ENCODE data around the gene PLBD1. TPM values are rescaled to one million over a fixed set of nuclear protein-coding genes. Genes with fewer than 3 reads are reported as not detected.

Gene PLBD1
- total RNA-seq, 1 experiment from 2014 or later = 21.1 TPM

DNA sequence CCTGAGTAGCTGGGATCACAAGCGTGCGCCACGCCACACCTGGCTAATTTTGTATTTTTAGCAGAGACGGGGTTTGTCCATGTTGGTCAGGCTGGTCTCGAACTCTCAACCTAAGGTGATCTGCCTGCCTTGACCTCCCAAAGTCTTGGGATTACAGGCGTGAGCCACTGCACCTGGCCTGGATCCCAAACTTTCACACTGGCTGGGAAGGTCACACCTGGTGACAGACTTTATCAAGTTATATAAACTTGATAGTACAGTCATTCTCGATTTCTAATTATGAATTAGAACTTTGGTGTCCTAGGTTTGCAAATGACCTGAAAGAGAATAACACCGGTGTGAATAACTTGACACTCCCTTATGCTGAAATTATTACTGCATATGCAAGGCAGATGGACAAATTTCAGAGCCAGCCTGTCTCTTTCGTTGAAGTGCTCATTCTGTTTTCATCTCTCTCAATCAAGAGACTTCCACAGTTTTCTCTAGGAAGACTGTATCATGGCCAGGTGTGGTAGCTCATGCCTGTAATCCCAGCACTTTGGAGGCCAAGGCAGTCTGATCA, 5.9 kb downstream of the PLBD1 start:
- Histone ChIP-seq H3K4me3 (ENCODE audit: low read depth, low read length) (no peak overlapping the region), H3K9me3 (peaks cover 4% of the 10 kb centered on the region; the same call in 1 of the 2 replicates), H3K27me3 (replicated peaks; ENCODE audit: control insufficient read depth, insufficient read depth, low read length) (no peaks in the 10 kb centered on the region), H3K4me1 (peaks cover 19% of the 10 kb centered on the region), H3K36me3 (ENCODE audit: control insufficient read depth, insufficient read depth, low read length) (no peaks in the 10 kb centered on the region)
- no peaks in the 10 kb centered on the region for H3K36me3 Mint-ChIP-seq (ENCODE audit: insufficient read depth, unreplicated experiment)
- H3K9me3 Mint-ChIP-seq (ENCODE audit: unreplicated experiment) = no peaks in the 10 kb centered on the region
- DNase-seq = no peak
- intact Hi-C loops (cut with micrococcal nuclease; ENCODE audit: unreplicated experiment) = no loop called here
- POLR2A ChIA-PET = no interaction called here
- TF ChIP-seq, protein P1, sequence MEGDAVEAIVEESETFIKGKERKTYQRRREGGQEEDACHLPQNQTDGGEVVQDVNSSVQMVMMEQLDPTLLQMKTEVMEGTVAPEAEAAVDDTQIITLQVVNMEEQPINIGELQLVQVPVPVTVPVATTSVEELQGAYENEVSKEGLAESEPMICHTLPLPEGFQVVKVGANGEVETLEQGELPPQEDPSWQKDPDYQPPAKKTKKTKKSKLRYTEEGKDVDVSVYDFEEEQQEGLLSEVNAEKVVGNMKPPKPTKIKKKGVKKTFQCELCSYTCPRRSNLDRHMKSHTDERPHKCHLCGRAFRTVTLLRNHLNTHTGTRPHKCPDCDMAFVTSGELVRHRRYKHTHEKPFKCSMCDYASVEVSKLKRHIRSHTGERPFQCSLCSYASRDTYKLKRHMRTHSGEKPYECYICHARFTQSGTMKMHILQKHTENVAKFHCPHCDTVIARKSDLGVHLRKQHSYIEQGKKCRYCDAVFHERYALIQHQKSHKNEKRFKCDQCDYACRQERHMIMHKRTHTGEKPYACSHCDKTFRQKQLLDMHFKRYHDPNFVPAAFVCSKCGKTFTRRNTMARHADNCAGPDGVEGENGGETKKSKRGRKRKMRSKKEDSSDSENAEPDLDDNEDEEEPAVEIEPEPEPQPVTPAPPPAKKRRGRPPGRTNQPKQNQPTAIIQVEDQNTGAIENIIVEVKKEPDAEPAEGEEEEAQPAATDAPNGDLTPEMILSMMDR (IDR thresholded peaks at IDR 0.05; ENCODE audit: insufficient read depth in 1 of 2, low read depth in 1 of 2, low read length in 1 of 2, severe bottlenecking in 1 of 2, unreplicated experiment in 1 of 2) = no peak
- no peaks in the 10 kb centered on the region for H3K4me1 Mint-ChIP-seq (ENCODE audit: low read depth, unreplicated experiment)
- no peak overlapping the region for H3K4me3 Mint-ChIP-seq (ENCODE audit: unreplicated experiment)
- no peaks in the 10 kb centered on the region for H3K27me3 Mint-ChIP-seq (ENCODE audit: insufficient read depth, unreplicated experiment)
- BruUV-seq (replicated peaks) = no TSS peak
- H3K27ac Mint-ChIP-seq (ENCODE audit: unreplicated experiment) = no peak overlapping the region
- CTCF ChIA-PET = no interaction called here

GRCh38 chr12:14560904-14561574, 6.6 kb downstream of the PLBD1 start:
- Histone ChIP-seq H3K4me1 (peaks cover 16% of the 10 kb centered on the region), H3K27me3 (replicated peaks; ENCODE audit: control insufficient read depth, insufficient read depth, low read length) (no peaks in the 10 kb centered on the region), H3K36me3 (ENCODE audit: control insufficient read depth, insufficient read depth, low read length) (no peaks in the 10 kb centered on the region), H3K9me3 (peaks cover 4% of the 10 kb centered on the region; the same call in 1 of the 2 replicates), H3K4me3 (ENCODE audit: low read depth, low read length) (no peak overlapping the region)
- no peak overlapping the region for H3K27ac Mint-ChIP-seq (ENCODE audit: unreplicated experiment)
- no TSS peak for BruUV-seq (replicated peaks)
- TF ChIP-seq, protein P1 (IDR thresholded peaks at IDR 0.05; ENCODE audit: insufficient read depth in 1 of 2, low read depth in 1 of 2, low read length in 1 of 2, severe bottlenecking in 1 of 2, unreplicated experiment in 1 of 2) = no peak
- no peaks in the 10 kb centered on the region for H3K4me1 Mint-ChIP-seq (ENCODE audit: low read depth, unreplicated experiment)
- POLR2A ChIA-PET = no interaction called here
- intact Hi-C loops (cut with micrococcal nuclease; ENCODE audit: unreplicated experiment) = no loop called here
- no peaks in the 10 kb centered on the region for H3K36me3 Mint-ChIP-seq (ENCODE audit: insufficient read depth, unreplicated experiment)
- no peak overlapping the region for H3K4me3 Mint-ChIP-seq (ENCODE audit: unreplicated experiment)
- no peaks in the 10 kb centered on the region for H3K27me3 Mint-ChIP-seq (ENCODE audit: insufficient read depth, unreplicated experiment)
- CTCF ChIA-PET = no interaction called here
- no peaks in the 10 kb centered on the region for H3K9me3 Mint-ChIP-seq (ENCODE audit: unreplicated experiment)
- no peak for DNase-seq

DNA sequence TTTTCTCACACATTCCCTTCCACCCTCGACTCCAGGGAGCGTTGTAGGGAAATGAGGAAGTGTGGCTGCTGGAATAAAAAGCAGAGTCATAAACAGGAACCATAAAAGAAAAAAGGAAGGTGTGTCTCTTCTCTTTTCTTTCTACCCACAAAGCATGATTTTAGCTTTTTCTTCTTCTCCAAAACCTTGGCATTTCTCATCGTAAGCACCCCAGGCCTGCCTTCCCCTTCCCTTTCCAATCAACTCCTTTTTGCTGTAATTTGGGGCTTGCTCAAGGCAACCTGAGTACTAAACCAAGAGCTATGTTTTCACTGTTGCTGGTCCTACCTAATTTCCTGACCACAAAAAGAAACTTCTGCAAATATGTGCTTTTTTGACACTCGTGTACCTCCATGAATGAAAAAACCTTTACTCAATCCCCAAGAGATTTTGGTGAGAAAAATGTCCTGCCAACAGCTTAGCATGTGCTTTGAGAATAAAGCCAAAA, 9.2 kb downstream of the PLBD1 start:
- POLR2A ChIA-PET = no interaction called here
- Mint-ChIP-seq H3K36me3 (ENCODE audit: insufficient read depth, unreplicated experiment) (no peaks in the 10 kb centered on the region), H3K9me3 (ENCODE audit: unreplicated experiment) (no peaks in the 10 kb centered on the region), H3K27ac (ENCODE audit: unreplicated experiment) (no peak overlapping the region), H3K27me3 (ENCODE audit: insufficient read depth, unreplicated experiment) (no peaks in the 10 kb centered on the region), H3K4me1 (ENCODE audit: low read depth, unreplicated experiment) (no peaks in the 10 kb centered on the region), H3K4me3 (ENCODE audit: unreplicated experiment) (no peak overlapping the region)
- no TSS peak for BruUV-seq (replicated peaks)
- H3K36me3 ChIP-seq (ENCODE audit: control insufficient read depth, insufficient read depth, low read length) = no peaks in the 10 kb centered on the region
- intact Hi-C loops (cut with micrococcal nuclease; ENCODE audit: unreplicated experiment) = no loop called here
- peaks cover 11% of the 10 kb centered on the region for H3K4me1 ChIP-seq
- no peak for DNase-seq
- no peaks in the 10 kb centered on the region for H3K27me3 ChIP-seq (replicated peaks; ENCODE audit: control insufficient read depth, insufficient read depth, low read length)
- CTCF ChIA-PET = no interaction called here
- TF ChIP-seq, protein P1 (IDR thresholded peaks at IDR 0.05; ENCODE audit: insufficient read depth in 1 of 2, low read depth in 1 of 2, low read length in 1 of 2, severe bottlenecking in 1 of 2, unreplicated experiment in 1 of 2) = no peak
- H3K4me3 ChIP-seq (ENCODE audit: low read depth, low read length) = no peak overlapping the region
- H3K9me3 ChIP-seq = peaks cover 4% of the 10 kb centered on the region; the same call in 1 of the 2 replicates
